HFFc6 (cell line): Measurements from ENCODE around the gene DNAJC10. TPM values are rescaled to one million over a fixed set of nuclear protein-coding genes. Genes with fewer than 3 reads are reported as not detected.

Source experiments
- DNase-seq: peaks from one replicate; pipeline ENCODE4 v3.0.0-alpha.2; 2018
- H3K27ac Mint-ChIP-seq: 2 replicates; pipeline ENCODE4 v1.8.0; 2020; ENCODE audit warnings: mild to moderate bottlenecking, mixed read lengths
- H3K27me3 Mint-ChIP-seq: 2 replicates; pipeline ENCODE4 v1.8.0; 2021; ENCODE audit warnings: mild to moderate bottlenecking, moderate library complexity, mixed read lengths; ENCODE audit not compliant: insufficient read depth
- H3K36me3 Mint-ChIP-seq: 2 replicates; pipeline ENCODE4 v1.8.0; 2021; ENCODE audit warnings: low read depth, mixed read lengths
- H3K4me1 Mint-ChIP-seq: 2 replicates; pipeline ENCODE4 v1.8.0; 2020; ENCODE audit warnings: low read depth, mixed read lengths
- H3K4me3 Mint-ChIP-seq: 2 replicates; pipeline ENCODE4 v1.8.0; 2020; ENCODE audit warnings: mild to moderate bottlenecking, moderate library complexity, mixed read lengths
- H3K9me3 Mint-ChIP-seq: 2 replicates; pipeline ENCODE4 v1.8.0; 2020; ENCODE audit warnings: mild to moderate bottlenecking, mixed read lengths
- total RNA-seq, 6 experiments: library from RNA; stranded (reverse); fragmentation: NEBNext Ultra II Directional; extraction: Animal tissue kit (Norgen Biotek cat#: 25700); gene quantifications; 2 replicates in 1 of 6; 3 replicates in 5 of 6; pipeline ENCODE4 v1.2.3, GENCODE V29; 2021
- TF ChIP-seq, protein P1 (sequence below): fragments of 200-600 bp; sonication (generic); IDR thresholded peaks from 2 replicates; pipeline ENCODE4 v1.5.0; 2021; ENCODE audit warnings: antibody characterized with exemption, mild to moderate bottlenecking

DNAJC10 gene
- total RNA-seq, 6 experiments from 2014 or later: 128 to 137 (median 131) TPM

DNA sequence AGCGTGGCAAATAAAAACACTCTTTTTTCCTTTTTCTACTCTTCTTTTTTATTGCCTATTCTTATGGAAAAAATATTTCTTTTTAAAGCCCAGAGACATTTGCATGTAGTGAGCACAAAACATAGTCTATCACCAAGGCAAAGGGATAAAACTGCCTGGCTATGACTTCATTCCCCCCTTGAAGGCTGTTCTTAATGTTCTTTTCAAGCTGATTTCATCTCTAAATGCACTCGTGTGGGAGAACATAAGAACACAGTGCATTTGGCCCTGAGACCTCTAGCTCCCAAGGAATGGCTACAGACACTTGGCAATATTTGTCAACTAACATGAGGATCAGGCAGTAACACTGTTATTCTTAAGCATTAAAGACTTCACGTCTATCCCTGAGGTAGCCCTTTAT lies 17.4 kb upstream of the DNAJC10 start:
- no peak overlapping the region for H3K4me3 Mint-ChIP-seq
- H3K27ac Mint-ChIP-seq: no peak overlapping the region
- TF ChIP-seq, protein P1, sequence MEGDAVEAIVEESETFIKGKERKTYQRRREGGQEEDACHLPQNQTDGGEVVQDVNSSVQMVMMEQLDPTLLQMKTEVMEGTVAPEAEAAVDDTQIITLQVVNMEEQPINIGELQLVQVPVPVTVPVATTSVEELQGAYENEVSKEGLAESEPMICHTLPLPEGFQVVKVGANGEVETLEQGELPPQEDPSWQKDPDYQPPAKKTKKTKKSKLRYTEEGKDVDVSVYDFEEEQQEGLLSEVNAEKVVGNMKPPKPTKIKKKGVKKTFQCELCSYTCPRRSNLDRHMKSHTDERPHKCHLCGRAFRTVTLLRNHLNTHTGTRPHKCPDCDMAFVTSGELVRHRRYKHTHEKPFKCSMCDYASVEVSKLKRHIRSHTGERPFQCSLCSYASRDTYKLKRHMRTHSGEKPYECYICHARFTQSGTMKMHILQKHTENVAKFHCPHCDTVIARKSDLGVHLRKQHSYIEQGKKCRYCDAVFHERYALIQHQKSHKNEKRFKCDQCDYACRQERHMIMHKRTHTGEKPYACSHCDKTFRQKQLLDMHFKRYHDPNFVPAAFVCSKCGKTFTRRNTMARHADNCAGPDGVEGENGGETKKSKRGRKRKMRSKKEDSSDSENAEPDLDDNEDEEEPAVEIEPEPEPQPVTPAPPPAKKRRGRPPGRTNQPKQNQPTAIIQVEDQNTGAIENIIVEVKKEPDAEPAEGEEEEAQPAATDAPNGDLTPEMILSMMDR: no peak
- H3K36me3 Mint-ChIP-seq: no peaks in the 10 kb centered on the region
- DNase-seq: no peak
- peaks cover 12% of the 10 kb centered on the region for H3K27me3 Mint-ChIP-seq
- no peaks in the 10 kb centered on the region for H3K9me3 Mint-ChIP-seq
- no peaks in the 10 kb centered on the region for H3K4me1 Mint-ChIP-seq

DNA sequence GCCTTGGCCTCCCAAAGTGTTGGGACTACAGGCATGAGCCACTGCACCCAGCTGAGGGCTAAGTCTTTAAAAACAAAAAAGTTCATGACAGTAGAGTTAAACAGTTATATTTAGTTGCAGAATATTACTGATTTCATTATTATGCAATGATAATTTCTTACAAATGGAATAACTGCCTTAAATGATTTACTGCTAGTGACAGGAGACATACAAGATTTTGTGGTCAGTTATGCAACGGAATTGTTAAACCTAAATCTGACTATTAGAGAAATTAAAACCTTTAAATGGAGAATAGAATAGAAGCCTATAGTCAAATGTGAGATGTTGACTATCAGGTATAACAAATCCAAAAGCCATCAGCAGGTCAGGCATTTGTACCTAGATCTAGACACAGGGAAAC lies 10.3 kb upstream of the DNAJC10 start:
- no peaks in the 10 kb centered on the region for H3K4me1 Mint-ChIP-seq
- H3K27me3 Mint-ChIP-seq: peaks cover 7% of the 10 kb centered on the region
- H3K36me3 Mint-ChIP-seq: no peaks in the 10 kb centered on the region
- no peak overlapping the region for H3K27ac Mint-ChIP-seq
- no peak overlapping the region for H3K4me3 Mint-ChIP-seq
- TF ChIP-seq, protein P1: no peak
- no peaks in the 10 kb centered on the region for H3K9me3 Mint-ChIP-seq
- no peak for DNase-seq

DNA sequence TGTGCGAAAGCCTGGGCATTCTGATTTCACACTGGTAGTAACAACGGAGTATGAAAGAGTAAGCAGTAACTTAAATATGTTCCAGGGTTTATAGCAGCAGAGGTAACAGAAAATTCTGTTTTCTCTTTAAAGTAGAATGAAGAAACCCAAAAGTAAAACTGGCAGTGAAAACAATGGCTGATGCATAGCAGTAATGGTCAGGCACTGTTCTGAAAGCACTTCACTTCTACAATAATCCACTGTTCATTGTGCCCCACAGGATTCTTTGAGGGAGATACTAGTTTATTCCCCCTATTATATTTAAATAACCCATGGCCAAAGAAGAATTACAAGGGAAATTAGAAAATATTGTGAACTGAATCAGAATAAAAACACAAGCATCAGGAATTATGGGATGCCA lies 9.3 kb upstream of the DNAJC10 start:
- Mint-ChIP-seq H3K36me3 (no peaks in the 10 kb centered on the region), H3K27ac (no peak overlapping the region), H3K4me3 (no peak overlapping the region), H3K27me3 (peaks cover 4% of the 10 kb centered on the region), H3K9me3 (no peaks in the 10 kb centered on the region), H3K4me1 (no peaks in the 10 kb centered on the region)
- no peak for DNase-seq
- TF ChIP-seq, protein P1: no peak

DNA sequence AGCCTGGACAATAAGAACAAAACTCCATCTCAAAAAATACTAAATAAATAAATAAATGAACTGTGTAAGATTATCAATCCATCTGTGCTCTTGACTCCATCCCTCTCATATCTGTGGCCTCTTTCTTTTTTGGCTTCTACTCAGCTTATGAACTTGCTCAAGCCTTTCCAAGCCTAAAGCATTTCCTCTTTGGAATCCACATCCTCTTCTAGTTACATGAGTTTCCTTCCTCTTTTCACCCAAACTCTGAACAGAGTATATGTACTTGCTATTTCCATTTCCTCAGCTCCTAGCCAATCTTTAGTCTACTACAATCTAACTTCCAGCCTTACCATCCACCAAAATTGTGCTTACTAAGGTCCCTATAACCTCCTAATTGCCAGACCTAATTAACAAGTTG lies 2.5 kb upstream of the DNAJC10 start:
- Mint-ChIP-seq H3K27me3 (no peaks in the 10 kb centered on the region), H3K36me3 (no peaks in the 10 kb centered on the region), H3K4me1 (no peaks in the 10 kb centered on the region; the same call in 1 of the 2 replicates), H3K9me3 (no peaks in the 10 kb centered on the region), H3K27ac (no peak overlapping the region; the same call in 1 of the 2 replicates), H3K4me3 (no peak overlapping the region)
- TF ChIP-seq, protein P1: no peak
- DNase-seq: no peak

DNA sequence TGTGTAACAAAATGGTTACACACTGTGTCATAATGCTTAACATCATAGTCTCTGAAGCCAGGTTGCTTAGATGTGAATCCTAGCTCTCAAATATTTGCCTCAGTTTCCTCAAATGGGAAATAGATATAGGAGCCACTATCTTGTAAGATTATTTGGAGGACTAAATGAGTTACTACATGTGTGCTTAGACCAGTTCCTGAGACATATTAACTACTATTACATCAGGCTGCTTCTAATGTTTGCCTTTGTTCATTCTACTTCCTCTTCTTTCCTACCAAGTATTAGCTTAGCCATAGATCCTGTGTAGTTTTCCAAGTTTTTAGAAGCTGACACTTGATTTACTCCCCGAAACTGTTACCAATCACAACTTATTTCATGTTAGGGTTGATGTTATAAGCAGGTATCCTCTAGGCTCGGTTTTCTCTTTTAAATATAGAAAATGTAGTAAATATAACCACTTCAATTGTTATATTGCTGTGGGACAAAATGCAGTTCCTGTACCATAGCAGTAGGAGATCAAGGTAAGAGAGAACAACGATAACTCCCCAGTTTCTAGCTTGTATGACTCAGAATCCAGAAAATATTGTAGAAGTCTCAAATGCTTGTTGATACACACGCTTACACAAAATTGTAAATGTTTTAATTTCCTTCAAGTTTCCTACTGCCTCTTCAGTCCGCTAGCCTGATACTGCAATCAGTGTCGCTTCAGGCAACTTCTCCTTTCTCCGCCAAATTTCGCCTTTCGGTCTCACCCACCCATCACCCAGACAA lies 751 bp upstream of the DNAJC10 start:
- peak; percentile 52 for DNase-seq
- no peaks in the 10 kb centered on the region for H3K27me3 Mint-ChIP-seq
- H3K36me3 Mint-ChIP-seq: no peaks in the 10 kb centered on the region
- no peak overlapping the region for H3K27ac Mint-ChIP-seq
- H3K9me3 Mint-ChIP-seq: no peaks in the 10 kb centered on the region
- no peaks in the 10 kb centered on the region; the same call in 1 of the 2 replicates for H3K4me1 Mint-ChIP-seq
- TF ChIP-seq, protein P1: no peak
- H3K4me3 Mint-ChIP-seq: no peak overlapping the region
